ENCODE results near the gene ACRBP.

DNA sequence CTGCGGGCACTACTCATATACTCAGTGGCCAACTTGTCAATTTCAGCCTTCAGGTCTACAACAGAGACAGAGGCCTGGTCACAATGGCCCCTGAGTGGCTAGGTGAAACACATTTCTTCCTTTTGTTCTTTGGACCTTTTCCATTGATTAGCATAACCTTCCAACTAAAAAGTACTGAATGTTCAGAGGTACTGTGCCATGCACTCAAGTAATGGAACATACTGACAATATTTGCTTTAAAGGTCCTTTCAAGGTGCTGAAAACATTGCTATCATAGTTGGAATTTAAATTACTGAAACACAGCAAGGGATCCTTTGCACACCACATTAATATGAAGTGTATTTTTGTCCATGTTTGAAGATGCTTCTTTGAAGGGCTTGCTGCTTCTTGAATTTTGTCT is 6.1 kb upstream of the ACRBP start:
- TF ChIP-seq, protein P1, sequence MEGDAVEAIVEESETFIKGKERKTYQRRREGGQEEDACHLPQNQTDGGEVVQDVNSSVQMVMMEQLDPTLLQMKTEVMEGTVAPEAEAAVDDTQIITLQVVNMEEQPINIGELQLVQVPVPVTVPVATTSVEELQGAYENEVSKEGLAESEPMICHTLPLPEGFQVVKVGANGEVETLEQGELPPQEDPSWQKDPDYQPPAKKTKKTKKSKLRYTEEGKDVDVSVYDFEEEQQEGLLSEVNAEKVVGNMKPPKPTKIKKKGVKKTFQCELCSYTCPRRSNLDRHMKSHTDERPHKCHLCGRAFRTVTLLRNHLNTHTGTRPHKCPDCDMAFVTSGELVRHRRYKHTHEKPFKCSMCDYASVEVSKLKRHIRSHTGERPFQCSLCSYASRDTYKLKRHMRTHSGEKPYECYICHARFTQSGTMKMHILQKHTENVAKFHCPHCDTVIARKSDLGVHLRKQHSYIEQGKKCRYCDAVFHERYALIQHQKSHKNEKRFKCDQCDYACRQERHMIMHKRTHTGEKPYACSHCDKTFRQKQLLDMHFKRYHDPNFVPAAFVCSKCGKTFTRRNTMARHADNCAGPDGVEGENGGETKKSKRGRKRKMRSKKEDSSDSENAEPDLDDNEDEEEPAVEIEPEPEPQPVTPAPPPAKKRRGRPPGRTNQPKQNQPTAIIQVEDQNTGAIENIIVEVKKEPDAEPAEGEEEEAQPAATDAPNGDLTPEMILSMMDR (conservative IDR thresholded peaks at IDR 0.05), result no peak
- no peak for TF ChIP-seq ZFX (IDR thresholded peaks at IDR 0.05)

All from C4-2B (cell line).